Activated CD4-positive, alpha-beta T cell treated with anti-CD3 and anti-CD28 coated beads, Interleukin-2, amount 50 U/mL, for 16 hours (primary cell): ENCODE data around the gene GTF2A1L.

ENCODE experiments used
- DNase-seq: peaks from one replicate; pipeline ENCODE4 v3.0.0-alpha.2; 2020

GTF2A1L gene

DNA sequence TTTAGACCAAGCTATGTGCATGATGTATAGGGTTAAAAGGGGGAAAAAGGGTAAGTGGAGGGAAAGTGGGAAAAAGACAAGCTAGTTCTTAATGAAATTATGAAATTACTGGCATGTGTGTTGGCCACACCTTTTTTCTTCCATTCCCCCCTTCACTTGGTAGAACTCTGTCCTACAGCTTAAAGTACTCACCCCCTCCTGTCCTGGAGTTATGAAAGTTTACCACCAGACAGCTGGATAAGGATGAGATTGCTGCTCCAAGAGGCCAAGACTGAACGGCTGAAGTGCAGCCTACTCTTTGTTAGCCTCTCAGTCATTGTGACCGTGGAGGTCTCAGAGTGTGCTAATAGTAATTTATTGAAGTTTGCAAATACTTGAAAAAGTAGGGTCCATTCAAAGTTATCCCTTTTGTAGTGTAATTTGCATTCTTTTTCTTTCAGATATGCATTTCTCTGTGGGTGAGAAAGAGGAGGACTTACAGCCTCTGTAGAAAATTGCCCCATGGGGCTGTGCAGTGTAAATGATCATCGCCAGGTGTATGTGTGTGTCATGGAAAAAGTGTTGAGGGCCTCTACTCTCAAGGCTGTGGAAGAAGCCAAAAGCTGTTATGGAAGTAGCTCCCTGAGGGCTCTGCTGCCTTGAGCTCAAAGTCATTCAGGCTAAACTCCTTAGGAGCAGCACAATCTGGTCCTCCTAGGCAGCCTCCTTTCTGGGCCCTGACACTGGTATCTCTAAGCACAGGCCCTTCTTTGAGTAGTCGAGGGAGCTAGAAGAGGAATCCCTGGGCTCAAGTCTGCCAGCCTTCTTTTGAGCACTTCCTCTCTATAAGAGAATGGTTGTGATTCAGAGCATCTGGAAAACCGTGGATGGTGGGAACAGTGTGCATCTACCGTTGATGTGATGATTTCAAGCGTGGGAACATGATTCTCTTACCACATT, 91.7 kb downstream of the GTF2A1L start:
- no peak for DNase-seq

DNA sequence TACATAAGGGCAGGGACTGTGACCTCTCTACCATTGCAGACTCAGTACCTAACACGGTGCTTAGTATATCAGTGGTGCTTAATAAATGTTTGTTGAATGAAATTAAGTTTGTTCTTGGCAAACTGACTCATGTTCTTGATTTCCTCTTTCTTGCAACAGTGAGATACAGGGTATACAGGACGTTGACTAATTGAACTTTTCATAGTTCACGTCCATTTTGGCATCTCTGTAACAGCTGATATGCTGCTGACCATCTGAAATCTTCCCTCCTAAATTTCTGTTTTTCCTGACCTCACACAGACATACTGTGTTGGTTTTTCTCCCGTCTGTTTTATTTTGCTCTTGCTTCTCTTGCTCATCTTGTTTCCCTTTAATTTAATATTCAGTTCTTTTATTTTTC, 93.7 kb downstream of the GTF2A1L start:
- DNase-seq: no peak

DNA sequence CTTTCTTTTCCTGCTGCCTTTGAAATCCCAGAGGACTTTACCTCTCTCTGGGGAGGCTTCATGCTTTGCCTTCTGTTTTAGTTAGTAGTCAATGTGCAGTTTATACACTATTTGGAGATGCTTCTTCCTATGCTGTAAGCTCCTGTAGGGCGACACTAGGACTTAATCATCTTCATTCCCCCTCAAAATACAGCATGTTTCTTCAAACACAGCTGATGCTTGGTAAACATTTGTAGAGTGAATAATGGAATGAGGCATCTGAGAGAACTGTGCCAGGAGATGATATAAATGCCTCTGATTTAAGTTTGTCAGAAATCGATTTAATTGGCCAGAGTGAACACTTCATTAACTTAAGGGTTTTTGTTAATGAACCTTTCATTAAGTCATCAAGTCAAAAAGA, 94.5 kb downstream of the GTF2A1L start:
- DNase-seq: no peak

DNA sequence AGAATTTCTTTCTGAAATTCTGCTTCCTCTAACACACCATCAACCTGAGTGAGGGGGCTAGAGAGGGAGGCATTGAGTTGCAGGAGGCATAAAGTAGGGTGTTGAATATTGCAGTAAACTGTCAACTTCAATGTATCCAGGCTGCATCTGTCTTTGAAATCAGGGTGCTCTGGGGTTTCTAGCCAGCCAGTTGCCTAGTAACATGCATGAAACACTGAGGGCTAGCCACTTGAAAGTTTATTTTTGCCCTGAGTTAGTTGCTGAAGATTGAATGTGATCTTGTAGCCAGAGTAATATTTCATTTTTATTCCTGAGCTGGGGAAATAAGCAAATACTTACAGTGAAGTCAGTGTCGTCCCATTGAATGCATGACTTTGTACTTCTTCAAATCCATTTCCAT, 96.0 kb downstream of the GTF2A1L start:
- no peak for DNase-seq

DNA sequence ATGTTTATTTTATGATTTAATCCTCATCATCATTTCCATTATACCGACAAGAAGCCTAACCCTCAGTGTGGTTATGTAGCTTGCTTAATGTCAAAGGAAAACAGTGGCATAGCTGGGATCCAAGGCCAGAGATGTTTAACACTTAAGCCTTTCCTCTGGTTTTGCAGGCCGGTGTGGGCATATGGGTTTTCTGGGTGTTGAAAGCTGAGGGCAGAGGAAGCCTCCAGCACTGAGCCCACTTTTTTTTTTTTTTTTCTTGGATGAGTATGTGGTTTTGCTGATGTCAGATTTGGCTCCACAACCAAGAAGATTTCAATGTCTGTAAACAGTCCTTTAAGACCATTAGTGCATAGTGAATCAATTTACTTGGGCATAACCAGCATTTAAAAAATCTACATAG, 96.6 kb downstream of the GTF2A1L start:
- no peak for DNase-seq

DNA sequence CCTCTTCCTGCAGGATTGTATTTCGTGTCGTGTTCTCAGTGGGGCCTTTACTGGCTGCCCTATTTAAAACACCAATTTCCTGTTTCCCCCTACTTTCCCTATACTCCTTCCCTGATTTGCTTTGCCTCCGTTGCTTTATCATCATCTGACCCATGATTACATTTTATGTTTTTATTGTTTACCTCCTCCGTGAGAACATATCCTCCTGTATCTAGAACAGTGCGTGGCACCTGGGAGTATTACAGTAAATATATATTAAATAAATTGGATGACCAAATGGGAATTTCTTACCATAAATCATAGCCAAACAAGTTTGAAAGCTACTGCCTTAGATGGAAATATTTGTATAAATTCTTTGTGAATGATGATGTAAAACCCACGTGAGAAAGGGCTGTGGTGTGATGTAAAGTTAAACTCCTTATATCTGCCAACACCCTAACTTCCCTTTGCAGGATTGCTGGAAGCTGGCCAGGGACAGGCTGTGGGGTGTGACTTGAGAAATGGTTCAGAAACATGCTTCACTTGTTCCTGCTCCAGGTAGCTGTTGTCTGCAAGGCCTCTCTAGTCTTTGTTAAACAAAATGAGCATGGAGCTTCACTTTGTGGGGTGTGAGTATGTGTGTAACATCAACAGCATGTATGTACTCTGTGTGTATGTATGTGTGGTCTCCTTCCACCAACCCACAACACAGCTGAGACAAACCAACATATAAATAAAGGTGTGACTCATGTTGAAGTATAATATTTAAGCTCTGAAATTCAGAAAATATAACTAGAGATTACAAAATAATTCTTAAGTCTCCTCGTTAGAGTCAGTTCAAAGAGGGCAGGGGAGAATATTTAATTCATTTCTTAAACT, 97.6 kb downstream of the GTF2A1L start:
- no peak for DNase-seq

DNA sequence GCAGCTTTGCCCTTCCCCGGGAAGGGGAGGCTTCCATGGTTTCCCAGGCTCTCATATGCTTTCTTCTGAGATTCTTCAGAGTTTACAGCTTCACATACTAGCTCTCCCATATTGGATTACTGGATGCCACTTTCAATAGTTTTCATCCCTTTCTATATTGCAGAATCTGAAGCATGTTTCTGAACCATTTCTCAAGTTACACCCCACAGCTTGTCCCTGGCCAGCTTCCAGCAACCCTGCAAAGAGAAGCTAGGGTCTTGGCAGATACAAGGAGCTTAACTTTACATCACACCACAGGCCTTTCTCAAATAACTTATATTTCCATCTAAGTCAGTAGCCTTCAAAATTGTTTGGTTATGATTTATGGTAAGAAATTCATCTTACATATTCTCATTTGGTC, 98.3 kb downstream of the GTF2A1L start:
- DNase-seq: no peak

DNA sequence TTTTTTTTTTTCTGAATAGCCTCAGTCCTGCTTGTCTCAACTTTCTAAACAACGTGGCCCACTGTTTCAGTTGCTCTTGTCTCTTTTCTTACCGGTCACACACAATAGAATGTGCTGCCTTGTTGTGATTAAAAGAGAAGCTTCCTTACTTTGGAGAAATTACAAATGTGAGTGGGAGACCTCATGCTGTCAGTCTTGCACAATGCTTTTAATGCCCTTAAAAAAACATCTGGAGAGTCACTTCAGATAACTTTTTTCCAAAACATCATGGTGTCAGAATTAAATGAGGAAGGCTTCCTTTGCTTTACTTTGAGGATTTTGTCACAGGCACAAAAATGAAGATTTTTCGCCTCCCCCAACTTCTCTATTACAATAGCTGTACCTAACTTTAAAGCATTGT, 100.2 kb downstream of the GTF2A1L start:
- no peak for DNase-seq

DNA sequence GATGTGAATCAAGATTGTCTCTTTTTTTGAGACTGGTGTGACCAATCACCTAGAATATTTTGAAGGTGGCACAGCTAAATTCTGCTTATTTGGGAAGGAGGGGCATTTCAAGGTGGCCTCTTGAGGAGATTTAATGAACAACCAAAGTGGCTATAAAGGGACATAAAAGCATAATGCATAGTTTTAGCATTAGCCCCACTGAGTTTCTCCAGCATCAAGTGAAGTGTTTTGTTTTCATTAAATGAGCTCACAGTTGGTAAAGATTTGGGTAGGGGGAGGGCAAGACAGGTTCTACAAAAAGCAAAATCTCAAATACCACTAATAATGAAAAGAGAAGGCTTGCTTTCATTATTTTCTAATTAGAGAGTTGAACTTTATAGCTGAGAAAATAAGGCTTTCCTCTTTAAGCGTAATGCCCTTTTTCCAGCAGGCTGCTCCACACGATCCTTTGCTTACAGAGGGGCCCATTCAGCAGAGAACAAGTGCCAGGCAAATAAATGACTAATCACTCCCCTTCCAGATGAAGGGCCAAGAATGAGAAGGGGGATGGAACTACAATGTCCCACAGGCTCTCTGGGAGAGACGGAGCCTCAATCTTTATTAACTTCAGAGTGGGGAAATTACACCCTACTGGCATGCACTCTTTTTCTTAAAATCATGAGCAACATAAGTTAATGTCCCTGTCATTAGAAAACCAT, 102.0 kb downstream of the GTF2A1L start:
- no peak for DNase-seq

DNA sequence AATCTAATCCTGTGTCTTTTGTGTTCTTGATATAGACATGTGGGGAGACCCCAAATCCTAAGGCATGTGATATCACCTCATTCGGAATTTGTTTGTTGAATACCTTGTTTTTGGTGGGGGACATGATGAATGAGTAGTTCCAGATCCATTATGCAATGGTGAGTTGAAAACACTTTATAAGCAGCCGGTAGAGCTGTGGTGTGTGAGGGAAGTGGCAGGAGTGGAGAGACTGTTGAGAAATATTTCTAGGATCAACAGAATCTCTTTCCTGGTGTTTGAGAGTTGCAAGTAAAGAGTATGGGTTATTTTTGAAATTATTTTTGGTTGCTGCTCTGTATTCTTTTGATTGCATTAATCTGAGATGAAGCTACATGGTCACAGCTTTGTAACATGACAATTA, 103.5 kb downstream of the GTF2A1L start:
- no peak for DNase-seq

DNA sequence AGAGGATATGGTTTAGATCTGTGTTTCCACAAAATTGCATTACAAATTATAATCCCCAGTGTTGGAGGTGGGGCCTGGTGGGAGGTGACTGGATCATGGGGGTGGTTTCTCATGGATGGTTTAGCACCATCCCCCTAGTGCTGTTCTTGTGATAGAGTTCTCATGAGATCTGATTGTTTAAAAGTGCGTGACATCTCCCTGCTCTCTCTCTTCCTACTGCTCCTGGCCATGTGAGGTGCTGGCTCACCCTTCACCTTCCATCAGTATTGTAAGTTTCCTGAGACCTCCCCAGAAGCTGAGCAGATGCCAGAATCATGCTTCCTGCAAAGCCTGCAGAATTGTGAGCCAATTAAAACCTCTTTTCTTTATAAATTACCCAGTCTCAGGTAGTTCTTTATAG, 104.7 kb downstream of the GTF2A1L start:
- DNase-seq: no peak

DNA sequence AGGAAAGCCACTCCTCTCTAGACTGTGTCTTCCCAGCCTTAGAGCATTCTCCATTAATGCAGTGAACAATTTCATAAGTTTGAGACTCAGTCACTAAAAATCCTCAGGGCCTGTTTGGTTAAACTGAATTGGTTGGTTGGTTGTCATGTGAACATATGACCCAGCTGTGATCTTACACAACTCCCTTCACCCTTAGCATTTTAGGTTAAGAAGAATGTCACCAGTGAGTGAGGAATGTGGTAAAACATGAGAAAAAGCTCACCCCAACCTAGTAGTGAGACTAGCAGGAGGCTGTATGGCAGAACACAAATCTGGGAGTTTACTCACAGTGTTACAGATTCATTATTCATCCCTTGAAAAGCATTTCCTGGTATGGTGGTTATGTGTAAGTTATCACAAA, 105.5 kb downstream of the GTF2A1L start:
- no peak for DNase-seq

DNA sequence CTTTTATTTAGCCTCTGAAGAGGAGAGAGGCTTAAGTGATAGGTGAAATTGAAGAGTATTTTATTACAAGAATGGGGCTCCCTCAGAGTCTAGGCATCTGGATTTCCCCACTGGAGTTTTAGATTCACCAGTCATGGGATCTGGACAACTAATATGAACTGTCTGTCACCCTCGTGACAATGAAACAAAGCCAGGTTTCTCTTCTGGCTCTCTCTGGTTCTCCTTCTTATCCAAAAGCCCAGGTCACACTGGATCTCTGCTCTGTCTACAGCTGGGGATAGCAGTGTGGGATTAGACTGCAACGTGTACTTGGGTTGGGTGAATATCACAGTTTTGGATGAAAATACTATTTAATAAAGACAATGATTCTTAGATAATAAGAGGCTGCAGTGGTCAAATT, 106.6 kb downstream of the GTF2A1L start:
- no peak for DNase-seq

DNA sequence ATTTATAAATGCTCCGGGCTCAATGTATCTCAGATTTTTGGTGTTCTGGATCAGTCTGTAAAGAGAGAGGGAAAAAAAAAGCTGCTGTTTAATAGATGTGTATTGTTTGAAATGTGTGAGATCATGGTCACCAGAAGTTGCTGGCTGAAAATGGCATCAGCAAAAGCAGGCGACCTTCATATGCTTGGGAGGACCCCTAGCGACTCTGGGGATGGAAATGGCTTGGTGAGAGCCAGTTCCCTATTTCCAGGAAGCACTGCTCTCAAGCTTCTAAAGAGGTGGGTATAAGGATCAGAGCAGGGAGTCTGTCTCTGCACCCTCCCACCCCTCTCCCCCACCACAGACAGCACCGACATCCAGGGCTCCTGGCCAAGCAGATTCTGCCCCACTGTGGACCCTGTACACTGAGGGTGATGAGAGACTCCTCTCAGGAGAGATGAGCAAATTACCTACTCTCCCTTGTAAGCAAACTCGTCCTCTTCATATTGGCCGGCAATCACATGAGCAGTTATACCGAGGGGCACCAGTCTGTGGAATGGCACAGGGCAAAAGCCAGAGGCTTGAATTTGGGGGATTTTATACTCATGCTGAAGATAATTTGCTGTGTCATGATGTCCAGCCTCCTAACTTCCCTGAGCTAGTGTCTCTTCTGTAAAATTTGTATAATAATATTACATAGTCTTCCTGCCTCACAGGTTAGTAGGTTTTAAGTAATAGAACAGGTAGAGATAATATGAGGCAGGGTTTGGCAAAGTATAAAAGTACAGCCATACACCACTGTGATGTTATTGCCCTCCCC, 108.2 kb downstream of the GTF2A1L start:
- DNase-seq: no peak

DNA sequence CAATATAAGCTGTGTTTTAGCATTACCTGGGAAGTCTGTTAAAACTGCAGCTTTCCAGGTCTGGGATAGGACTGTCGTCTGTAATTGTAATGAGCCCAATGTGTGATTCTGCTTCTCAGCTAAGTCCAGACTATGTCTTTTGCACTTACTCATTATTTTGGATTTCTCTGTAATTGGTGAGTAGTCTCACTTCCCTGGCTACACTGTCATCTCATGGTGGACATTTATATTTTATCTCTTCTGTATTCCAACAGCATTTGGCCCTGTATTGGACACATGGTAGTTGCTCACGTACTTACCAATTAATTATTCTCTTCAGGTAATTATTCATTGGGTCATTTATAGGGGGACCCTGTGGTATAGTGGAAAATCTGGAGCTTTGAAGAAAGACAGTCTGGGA, 109.9 kb downstream of the GTF2A1L start:
- no peak for DNase-seq

DNA sequence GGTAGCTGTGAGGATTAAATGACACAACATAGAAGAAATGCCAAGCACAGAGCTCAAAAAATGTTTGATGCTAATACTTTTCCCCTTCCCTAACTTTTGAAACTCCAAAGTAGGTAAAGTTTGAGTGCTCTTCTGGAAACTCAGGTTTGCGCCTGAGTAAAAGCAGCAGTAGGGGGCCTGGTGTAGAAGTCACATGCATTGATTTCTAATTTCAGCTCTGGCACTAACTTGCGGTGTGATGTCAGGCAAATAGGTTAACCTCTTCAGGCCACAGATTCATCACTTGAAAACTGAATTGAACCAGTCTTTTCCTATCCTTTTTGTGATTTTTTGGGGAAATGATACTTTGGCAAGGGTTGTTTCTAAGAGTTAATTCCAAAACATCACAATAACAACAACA, 110.6 kb downstream of the GTF2A1L start:
- DNase-seq: no peak

DNA sequence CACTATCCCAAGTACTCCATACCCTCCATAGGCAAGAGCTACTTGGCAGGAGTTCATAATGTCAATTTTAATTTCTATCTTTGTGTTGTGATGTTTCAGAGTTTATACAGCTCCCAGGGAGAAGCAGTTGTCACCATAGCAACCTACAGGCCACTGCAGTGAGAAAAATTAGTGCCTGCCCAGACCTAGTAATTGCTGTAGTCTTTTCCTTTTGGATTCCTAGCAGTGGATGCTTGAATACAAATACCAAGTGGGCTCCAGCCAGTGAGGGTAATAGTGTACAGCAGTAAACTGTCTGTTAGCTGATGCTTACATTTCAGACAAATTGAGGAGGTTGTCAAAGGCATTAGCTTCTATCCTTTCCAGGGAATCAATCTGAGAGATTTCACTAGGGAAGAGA, 111.2 kb downstream of the GTF2A1L start:
- DNase-seq: no peak
